SHP77 (cell line): ENCODE data around the gene IL1RL2.

Experiments used
- DNase-seq, 2 experiments: peaks; one replicate each; lab custom pipeline; 2025; lab: John Stamatoyannopoulos, UW

The IL1RL2 gene

GRCh38 chr2:102238778-102239177 is 52.0 kb downstream of the IL1RL2 start:
- DNase-seq = no peak

- no peak for DNase-seq
Measured at GRCh38 chr2:102239344-102239743, 52.5 kb downstream of the IL1RL2 start.

- peak; percentile 64 to 78 for DNase-seq
Measured at GRCh38 chr2:102240640-102241370, 54.0 kb downstream of the IL1RL2 start.

- DNase-seq = no peak
Measured at GRCh38 chr2:102241616-102242305, 54.9 kb downstream of the IL1RL2 start.

GRCh38 chr2:102245266-102246151 is 58.7 kb downstream of the IL1RL2 start:
- no peak for DNase-seq

DNA sequence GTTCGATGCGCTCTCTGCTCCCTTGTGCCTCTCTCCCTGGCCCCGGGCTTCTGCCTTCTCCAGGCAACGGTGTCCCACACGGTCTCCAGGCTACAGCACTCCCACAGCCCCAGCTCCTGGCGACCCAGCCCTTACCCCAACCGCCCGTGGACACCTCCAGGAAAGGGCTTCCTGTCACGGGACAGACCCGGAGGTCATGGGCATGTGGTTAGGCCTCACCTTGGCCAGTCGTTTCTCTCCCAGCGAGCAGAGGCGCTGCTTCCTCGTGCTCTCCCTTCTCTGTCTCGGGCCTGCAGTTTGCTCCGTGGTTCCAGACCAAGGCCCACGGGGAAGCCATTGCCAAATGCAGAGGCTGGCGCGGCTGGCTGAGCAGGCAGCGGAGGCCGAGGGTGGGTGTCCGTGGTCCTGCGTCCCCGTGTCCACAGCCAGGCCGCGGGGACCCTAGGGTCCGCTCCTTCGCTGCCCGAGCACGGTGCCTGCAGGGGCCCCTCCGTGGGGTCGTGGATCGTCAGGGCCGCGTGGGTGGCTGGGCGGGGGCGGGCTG is 63.5 kb downstream of the IL1RL2 start:
- no peak for DNase-seq

DNA sequence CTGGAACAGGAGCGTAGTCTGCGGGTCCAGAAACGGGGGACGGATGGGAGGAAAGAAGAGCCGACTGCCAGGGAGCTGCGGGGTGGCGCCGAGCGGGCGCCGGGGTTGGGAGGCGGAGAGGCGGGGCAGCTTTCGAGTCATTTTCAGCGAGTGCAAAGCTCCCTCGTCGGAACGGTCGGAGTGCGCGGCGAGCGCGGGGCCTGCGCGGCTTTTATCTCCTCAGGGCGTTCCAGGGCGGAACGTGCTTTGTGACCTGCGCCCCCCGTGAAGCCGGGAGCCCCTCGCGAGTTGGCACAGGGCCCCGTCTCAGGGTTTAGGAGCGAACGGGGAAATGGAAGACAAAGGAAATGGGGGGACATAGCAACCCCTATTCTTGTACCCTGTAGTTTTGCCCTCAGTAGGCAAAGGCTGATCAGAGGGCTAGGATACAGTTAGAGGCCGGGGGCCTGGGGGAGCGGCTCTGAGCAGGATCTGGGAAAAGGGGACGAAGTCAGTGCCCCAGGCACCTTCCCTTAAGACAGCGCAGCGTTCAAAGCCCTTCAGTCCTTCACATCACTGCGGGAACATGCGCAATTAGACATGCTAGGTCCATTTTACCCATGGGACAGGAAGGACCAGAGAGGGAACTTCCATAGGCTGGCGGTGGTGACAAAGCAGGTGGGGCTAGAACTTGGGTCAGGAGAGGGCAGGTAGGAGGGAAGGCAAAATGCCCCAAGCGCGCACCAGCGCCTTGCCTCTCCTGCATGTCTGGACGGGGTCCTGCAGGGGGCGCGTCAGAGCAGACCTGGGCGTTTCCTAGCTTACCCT is 64.4 kb downstream of the IL1RL2 start:
- no peak for DNase-seq

- DNase-seq = no peak
Measured at GRCh38 chr2:102251849-102252203, 65.0 kb downstream of the IL1RL2 start.

GRCh38 chr2:102252236-102252635 is 65.4 kb downstream of the IL1RL2 start:
- DNase-seq = no peak

GRCh38 chr2:102253140-102253752 is 66.4 kb downstream of the IL1RL2 start:
- DNase-seq = no peak

DNA sequence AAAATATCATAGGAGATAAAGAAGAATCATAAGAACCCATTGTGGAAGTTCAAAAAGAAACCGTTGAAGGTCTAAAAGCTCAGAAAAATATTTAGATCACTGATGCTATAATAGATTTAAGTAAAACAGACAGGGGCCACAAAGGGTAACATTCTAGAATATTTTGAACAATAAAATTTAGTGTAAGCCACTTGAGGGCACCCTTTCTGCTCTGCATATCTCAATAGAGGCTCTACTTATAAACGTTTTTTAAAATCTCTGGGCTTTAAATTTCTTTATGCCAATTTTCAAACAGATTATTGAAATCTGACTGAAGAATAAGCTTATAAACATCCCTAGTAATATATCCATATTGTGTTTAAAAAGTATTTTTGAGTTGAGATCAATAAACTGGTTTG is 66.9 kb downstream of the IL1RL2 start:
- DNase-seq = no peak

DNA sequence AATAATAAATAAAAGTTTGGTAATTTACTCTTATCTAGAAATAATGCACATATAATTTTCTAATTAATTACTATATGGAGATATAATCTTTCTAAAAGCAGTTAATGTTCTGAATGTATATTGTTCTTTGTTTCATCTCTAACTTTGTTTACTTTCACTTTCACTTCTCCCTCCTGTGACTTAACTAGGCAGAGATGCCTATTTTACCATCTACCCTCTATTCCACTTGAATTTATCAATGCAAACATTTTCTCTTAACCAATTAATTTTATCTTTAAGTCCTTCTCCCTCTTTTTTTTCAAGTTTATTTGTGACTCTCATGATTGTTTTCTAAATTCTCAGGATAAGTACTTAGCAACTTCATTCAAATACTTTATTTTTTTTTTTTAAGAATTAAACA is 69.5 kb downstream of the IL1RL2 start:
- DNase-seq = no peak

- DNase-seq = no peak
Measured at GRCh38 chr2:102256874-102257462, 70.1 kb downstream of the IL1RL2 start.

GRCh38 chr2:102258025-102258385 is 71.2 kb downstream of the IL1RL2 start:
- peak in 1 of 2 experiments; percentile 30 for DNase-seq

GRCh38 chr2:102258386-102259074 is 71.7 kb downstream of the IL1RL2 start:
- no peak for DNase-seq

DNA sequence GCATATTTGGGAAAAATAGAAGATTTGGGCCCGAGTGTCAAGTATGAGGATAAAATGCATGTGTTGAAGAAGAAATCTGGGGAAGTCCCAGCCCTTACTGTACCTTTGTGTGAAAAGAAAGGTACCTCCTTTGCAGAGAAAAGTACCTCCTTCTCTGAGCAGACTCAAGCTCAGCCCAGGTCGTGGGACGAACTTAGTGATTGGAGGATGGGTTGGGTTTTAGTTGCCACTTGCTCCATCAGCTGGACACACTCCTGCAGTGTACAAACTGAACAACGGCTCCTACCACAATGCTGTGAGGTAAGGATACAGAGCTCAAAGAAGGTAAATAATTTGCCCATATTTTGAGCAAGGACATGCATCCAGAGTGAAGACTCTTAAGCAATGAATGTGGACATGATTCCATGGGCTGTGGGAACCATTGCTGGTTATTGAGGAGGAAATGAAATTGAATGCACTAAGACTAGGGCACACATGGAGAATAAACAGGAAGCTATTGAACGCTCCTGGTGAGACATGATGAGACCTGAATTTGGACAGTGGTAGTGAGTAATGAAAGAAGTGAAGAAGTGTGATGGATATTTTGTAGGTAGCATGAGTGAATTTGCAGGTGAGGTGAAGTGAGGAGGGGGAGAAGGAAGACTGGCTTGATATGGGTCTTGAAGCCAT is 74.8 kb downstream of the IL1RL2 start:
- DNase-seq = no peak

DNA sequence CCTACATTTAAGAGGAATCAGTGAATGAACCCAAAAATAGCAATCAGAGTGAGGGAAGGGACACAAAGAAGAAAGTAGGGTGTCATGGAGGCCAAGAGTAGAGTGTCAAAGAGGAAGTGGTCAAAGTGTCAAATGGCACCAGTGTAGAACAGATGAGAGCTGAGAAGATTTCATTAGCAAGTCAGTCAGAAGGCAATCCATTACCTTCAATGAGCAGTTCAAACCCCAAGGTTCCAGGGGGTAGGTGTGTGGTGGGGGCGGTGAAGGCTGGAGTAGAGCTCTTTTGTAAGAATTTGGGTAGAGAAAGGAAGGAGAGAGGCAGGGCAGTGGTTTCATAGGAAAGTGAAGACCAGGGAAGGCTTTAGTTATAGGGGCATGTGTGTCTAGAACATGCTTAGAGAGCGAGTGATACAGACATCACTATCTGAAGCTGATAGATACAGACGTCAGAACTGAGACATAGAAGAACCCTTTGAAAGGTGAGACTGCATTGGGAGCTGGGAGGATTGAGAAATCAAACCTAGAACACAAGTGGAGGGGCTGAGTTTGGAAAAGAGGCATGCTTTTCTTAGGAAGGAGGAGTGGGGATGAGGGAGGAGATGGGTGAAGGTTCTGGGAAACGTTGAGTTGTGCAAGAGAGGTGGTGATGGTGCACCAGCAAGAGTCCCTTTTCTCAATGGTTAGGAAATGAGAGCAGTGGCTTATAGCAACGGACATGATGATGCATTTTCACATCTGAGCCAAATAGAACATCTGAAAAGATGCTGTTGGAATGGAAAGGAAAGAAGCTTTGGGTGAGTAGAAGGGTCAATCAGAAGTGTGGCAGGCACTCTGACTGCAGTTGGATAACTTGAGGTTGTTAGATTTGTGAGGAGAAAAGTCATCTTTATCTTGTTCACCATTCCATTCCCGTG is 75.7 kb downstream of the IL1RL2 start:
- no peak for DNase-seq

DNA sequence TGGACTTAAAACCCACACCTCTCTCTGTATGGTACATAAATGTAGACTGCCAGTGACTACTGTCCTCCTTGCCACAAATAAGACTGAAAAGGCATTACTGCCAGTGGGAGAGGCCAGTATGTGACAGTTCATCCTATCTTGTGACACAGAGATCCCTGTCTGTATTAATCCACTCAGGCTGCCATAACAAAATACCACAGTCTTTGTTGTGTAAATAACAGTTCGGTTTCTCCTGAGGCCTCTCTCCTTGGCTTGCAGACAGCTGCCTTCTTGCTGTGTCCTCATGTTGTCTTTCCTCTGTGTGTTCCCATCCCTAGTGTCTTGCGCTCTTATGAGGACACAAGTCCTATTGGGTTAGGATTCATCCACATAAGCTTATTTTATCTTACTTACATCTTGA is 78.1 kb downstream of the IL1RL2 start:
- DNase-seq = no peak

- DNase-seq = no peak
Measured at GRCh38 chr2:102266204-102266603, 79.4 kb downstream of the IL1RL2 start.
